Epithelial cell of esophagus (primary cell): ENCODE results near the gene DRAP1.

Experiments
- DNase-seq: peaks from one replicate; pipeline ENCODE4 v3.0.0; 2010; ENCODE audit warnings: low read depth
- H3K4me3 ChIP-seq: 2 replicates; pipeline ENCODE4 v1.5.1; 2011; ENCODE audit warnings: mild to moderate bottlenecking, low read length, control low read depth
- TF ChIP-seq, protein P1 (sequence below): IDR thresholded peaks from 2 replicates; pipeline ENCODE4 v1.5.1; 2011; ENCODE audit warnings: low read depth, mild to moderate bottlenecking, low read length, control low read depth, inconsistent platforms; ENCODE audit not compliant: insufficient read depth; ENCODE audit errors: missing control alignments

The DRAP1 gene, protein sequence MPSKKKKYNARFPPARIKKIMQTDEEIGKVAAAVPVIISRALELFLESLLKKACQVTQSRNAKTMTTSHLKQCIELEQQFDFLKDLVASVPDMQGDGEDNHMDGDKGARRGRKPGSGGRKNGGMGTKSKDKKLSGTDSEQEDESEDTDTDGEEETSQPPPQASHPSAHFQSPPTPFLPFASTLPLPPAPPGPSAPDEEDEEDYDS

DNA sequence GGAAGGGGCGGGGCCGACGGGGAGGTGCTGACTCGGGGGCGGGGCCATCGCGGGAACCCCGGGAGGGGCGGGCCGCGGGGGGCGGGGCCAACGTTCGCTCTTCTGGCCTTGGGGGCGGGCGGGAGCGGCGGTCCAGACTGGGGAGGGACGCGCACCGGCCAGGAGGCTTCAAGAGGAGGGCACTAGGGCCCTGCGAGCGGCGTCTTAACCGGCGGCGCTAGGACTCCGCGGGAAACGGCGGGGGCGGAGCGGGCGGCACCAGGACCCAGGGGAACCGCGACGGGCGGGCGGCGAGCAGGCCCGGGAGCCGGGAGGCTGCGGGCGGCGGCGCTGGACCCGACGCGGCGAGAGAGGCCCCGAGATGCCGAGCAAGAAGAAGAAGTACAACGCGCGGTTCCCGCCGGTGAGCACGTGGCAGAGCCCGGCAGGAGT, at the start of gene DRAP1:
DRAP1 (plus strand) TSS at position 286 of the 432 bp plus-strand sequence; CDS start at position 362, 76 bp downstream.
- TF ChIP-seq, protein P1, sequence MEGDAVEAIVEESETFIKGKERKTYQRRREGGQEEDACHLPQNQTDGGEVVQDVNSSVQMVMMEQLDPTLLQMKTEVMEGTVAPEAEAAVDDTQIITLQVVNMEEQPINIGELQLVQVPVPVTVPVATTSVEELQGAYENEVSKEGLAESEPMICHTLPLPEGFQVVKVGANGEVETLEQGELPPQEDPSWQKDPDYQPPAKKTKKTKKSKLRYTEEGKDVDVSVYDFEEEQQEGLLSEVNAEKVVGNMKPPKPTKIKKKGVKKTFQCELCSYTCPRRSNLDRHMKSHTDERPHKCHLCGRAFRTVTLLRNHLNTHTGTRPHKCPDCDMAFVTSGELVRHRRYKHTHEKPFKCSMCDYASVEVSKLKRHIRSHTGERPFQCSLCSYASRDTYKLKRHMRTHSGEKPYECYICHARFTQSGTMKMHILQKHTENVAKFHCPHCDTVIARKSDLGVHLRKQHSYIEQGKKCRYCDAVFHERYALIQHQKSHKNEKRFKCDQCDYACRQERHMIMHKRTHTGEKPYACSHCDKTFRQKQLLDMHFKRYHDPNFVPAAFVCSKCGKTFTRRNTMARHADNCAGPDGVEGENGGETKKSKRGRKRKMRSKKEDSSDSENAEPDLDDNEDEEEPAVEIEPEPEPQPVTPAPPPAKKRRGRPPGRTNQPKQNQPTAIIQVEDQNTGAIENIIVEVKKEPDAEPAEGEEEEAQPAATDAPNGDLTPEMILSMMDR, result no peak
- H3K4me3 ChIP-seq, result peak within 1 kb of the TSS; percentile 85
- DNase-seq, result peak; percentile 99

DNA sequence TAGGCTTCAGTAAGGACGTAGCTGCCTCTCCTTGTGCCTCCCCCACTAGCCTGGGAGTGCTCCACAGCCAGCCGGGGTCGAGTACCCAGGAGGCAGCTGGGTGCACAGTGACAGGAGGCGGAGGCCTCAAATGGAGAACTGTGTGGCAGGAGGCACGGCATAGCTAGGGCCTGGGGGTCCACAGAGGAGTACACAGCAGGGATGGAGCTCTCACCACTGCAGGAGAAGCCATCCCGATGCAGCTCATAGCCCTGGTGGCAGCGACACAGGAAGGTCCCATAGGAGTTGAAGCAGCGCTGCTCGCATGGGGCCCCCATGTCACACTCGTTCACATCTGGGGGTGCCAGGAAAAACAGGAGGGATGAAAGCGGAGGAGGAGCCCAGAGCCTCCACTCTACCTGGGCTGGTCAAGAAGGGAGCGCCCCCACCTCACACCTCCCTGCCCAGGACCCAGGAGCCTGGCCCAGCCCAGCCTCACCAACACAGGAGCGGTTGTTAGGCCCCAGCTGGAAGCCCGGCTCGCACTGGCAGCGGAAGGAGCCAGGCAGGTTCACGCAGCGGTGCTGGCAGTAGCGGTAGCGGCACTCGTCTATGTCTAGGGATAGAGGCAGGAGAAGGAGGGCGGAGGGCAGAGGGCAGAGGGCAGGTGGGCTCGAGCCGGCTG, 49.5 kb upstream of the DRAP1 start:
- DNase-seq, result no peak
- H3K4me3 ChIP-seq, result no peak overlapping the region
- TF ChIP-seq, protein P1, result no peak

DNA sequence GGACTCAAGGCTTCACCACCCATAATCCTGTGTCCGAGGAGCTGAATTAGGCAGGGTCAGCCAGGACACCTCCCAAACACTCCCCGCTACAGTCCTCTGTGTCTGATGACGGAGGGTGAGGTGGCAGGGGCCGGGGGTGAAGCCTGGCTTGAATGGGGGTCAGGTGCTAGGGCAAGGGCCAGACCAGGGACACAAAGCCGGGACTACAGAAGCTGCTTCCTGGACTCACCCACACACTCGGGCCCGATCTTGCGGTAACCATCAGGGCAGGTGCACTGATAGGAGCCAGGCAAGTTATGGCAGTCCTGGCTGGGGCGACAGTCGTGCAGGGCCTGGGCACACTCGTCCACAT, 48.9 kb upstream of the DRAP1 start:
- DNase-seq, result no peak
- TF ChIP-seq, protein P1, result no peak
- no peak overlapping the region for H3K4me3 ChIP-seq

DNA sequence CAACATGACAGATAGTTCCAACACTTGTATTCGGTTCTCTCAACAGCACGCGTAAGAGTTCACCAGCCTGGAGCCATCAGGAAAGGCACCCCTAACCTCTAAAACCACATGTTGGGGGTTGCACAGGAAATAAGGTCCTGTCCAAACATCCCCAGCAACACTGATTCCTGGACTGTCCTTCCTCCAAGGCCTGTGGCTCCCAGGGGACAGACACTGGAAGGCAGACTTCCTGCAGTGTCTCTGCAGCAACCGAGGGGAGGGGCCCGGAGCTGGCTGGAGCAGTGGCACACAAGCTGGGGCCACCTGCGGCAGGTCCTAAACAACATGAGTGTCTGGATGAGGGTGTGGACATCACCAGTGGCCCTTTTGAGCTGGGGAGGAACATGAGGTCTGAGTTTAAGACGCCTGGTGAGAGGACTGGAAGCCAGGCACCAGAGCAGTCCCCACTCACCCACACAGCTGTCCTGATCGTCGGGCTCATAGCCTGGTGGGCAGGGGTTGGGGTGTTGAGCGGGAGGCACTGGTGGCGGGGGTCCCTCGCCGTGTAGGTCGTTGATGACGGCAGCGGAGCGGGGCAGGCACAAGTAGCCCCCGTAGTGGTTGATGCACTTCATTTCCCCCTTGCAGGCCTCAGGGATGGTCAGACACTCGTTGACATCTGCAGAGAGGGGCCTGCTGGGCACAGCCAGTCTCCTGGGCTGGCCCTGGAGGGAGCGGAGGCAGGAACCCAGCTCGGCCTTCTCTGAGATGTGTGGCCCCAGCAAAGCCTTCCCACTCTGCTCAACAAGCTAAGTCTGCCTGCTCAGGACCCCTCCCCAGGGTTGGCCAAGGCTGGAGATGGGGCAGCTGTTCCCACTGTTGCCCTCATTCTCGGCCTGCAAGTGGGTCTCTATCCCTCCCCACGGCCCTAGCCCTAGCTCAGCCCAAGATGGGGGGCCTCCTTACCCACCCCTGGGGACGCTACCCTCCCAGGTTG, 48.2 kb upstream of the DRAP1 start:
- no peak for DNase-seq
- H3K4me3 ChIP-seq, result no peak overlapping the region
- TF ChIP-seq, protein P1, result no peak

DNA sequence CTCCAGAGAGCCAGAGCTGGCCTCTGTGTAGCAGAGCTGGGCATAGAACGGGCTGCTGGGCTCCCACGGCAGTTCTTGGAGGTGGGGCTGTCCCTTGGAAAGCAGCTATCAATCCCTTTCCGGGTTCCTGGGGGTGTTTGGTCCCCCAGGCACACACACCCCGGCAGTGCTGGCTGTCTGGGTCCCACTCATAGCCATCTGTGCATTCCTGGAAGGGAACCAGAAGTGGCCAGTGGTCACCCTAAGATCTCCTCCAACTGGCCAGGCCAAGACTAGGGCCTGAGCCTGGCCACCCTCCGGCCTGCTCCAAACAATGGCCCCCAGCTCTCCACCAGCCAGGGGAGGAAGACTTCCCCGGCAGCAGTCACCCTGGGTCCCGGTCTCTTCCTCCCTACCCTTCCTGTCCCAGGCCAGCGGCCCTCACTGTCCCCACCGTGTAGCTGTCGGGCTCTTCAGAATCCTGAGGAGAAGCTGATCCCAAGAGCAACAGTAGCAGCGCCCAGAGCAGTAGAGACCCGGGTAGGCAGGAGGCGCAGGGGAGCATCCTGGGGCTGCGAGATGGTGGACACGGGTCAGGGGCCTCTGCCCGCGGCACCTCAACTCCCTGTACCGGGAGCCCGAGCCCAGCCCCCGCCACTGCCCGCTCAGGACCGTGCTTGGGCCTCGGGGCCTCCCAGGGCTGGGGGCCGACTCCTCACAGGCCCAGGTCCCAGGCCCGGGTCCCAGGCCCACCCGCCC, 47.2 kb upstream of the DRAP1 start:
- DNase-seq, result no peak
- TF ChIP-seq, protein P1, result no peak
- peak overlapping the region; percentile 19 for H3K4me3 ChIP-seq

DNA sequence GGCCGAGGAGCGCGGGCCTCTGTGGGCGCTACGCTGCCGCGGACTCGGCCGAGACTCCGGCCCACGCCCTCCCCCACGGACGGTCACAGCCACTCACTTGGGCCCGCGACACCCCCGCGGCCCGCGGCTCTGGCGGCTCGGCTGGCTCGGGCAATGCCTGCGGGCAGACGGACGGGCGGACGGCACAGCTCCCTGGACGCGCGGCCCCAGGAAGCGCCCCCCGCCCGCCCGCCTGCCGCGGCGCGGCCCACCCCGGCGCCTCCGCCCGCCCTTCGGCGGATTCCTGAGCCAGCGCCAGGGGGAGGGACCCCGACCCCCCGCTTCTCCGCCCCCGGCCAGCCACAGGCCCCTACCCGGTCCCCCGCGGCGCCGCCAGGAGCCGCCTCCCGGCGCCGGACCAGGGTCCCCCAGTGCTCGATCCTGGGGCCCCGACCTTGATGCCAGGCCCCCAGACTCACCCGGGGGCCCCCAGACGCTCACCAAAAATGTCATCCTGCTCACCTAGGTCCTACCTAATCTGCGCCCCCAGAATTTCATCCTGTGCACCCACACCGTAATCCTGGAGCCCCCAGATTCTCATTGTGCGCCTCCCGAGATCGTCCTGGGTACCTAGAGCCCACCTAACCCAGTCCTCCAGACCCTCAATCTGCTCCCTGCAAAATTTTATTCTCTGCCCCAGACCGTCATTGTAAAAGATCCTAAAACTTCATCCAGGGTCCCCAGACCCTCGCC, 46.5 kb upstream of the DRAP1 start, which contains the start of gene EFEMP2:
EFEMP2 (minus strand) TSS at position 215 of the 732 bp plus-strand sequence. CDS start 446 bp downstream, outside the sequence.
- peak within 1 kb of the TSS; percentile 65 for H3K4me3 ChIP-seq
- DNase-seq, result no peak
- TF ChIP-seq, protein P1, result no peak
